C4-2B (cell line): ENCODE results near the gene WNT7A.

ENCODE experiments used
- H3K27ac ChIP-seq: fragments of 450-650 bp; 2 replicates; pipeline ENCODE4 v1.5.1; 2017
- CTCF ChIP-seq: fragments of 450-650 bp; conservative IDR thresholded peaks from 2 replicates; pipeline ENCODE4 v1.5.1; 2017; ENCODE audit warnings: mild to moderate bottlenecking
- ZFX ChIP-seq: fragments of 450-650 bp; IDR thresholded peaks from 2 replicates; pipeline ENCODE4 v1.6.1; 2017

WNT7A gene

DNA sequence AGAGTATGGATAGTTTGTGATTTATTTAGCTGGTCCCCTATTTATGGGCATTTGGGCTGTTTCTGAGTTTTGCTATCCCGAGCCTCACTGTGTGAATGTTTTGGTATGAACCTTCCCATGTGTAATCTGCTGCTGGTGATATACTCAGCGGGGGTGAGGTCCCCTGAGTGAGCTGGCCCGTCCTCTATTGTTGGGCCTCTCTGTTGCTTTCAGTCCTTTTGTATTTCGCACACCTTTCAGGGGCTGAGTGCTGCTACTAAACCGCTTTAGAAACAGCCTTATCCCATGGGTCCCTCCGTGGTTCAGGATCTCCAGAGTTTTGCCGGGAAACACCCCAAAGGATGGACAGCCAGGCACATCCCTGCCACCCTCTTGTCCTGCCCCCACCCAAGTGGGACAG, 94.5 kb downstream of the WNT7A start:
- TF ChIP-seq ZFX (no peak), CTCF (no peak)
- H3K27ac ChIP-seq: no peak overlapping the region

DNA sequence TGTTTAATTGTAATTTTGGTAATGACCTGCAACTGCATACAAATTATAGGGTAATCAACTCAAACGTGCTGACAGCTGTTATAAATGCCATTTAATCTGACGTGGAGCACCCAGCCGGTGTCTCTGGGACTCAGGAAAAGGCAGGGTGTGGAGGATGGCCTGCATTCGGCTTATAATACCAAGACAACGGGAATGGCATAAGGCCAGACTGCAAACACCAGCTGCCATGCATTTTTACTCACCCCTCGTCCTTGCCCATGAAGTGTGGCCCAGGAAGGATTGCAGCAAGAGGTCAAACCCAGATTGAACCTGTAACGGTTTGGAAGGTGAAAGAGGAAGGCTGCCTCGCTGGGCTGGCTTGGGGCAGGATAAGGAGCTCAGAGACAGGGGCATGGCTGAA, 96.4 kb downstream of the WNT7A start:
- TF ChIP-seq ZFX (no peak), CTCF (no peak)
- no peak overlapping the region for H3K27ac ChIP-seq

GRCh38 chr3:13782501-13782900, 97.4 kb downstream of the WNT7A start:
- H3K27ac ChIP-seq: no peak overlapping the region
- no peak for TF ChIP-seq CTCF
- TF ChIP-seq ZFX: no peak

DNA sequence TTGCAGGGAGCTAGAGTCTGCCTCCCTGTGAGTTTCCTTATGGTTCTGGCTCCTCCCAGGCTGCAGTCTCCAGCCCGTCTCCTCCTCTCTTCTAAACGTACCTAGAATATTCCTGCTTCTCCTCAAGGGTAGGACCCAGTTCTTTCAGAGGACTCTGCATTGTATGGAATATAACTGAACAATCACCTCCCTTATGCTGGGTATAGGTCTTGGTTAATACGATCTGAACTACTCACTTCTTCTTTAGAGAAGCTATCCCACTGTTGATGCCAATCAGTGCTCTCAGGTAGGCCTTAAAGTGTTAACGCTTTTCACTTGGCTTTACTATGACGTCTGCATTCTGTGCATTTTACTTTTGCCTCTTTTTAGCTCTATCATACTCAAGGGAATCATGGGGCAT, 98.5 kb downstream of the WNT7A start:
- no peak for TF ChIP-seq ZFX
- TF ChIP-seq CTCF: no peak
- no peak overlapping the region for H3K27ac ChIP-seq

- TF ChIP-seq ZFX (no peak), CTCF (no peak)
- no peak overlapping the region for H3K27ac ChIP-seq
Measured at GRCh38 chr3:13780432-13781176, 99.3 kb downstream of the WNT7A start.

- TF ChIP-seq CTCF (no peak), ZFX (no peak)
- H3K27ac ChIP-seq: no peak overlapping the region
Measured at GRCh38 chr3:13776253-13777050, 103.4 kb downstream of the WNT7A start.
